CD4-positive, alpha-beta T cell (primary cell): Measurements from ENCODE around the gene RHBDD3. TPM values are rescaled to one million over a fixed set of nuclear protein-coding genes. Genes with fewer than 3 reads are reported as not detected.
A peak's percentile ranks its signal among the peaks of the same experiment; 100 is the strongest.

Experiments
- ATAC-seq: fragments of 200-7000 bp; cut with Tn5 transposase; one replicate; pipeline ENCODE4 v1.10.0; 2022; ENCODE audit warnings: mild to moderate bottlenecking; ENCODE audit not compliant: poor library complexity
- CTCF ChIA-PET: fragments of 350-600 bp; sonication (Branson Sonifier 250); formaldehyde crosslinking; loops from one replicate; lab custom pipeline; 2021; ENCODE audit warnings: antibody characterized with exemption, inconsistent platforms; lab: Charles Lee
- POLR2A ChIA-PET: fragments of 350-600 bp; sonication (Branson Sonifier 250); formaldehyde crosslinking; loops from one replicate; lab custom pipeline; 2021; ENCODE audit warnings: antibody characterized with exemption, inconsistent platforms; lab: Charles Lee
- DNase-seq, 14 experiments: peaks; one replicate each; pipeline ENCODE4 v3.0.0-alpha.2; 2013 to 2020; ENCODE audit warnings: mixed read lengths in 2 of 14
- H3K27ac ChIP-seq, 2 donors: one replicate each; pipeline versions ENCODE4 v1.5.1 to v1.7.0; 2013; ENCODE audit warnings: low read length in 2 of 2, low read depth in 1 of 2, mild to moderate bottlenecking in 1 of 2
- H3K27me3 ChIP-seq, 2 experiments: 1 replicate in 1 of 2; 2 replicates in 1 of 2; pipeline versions ENCODE4 v1.6.1 to v1.7.0; 2013; ENCODE audit warnings: low read length in 2 of 2, control low read depth in 1 of 2, mild to moderate bottlenecking in 1 of 2, moderate library complexity in 1 of 2; ENCODE audit not compliant: insufficient read depth in 2 of 2, control insufficient read depth in 1 of 2
- H3K36me3 ChIP-seq: one replicate; pipeline ENCODE4 v1.6.1; 2013; ENCODE audit warnings: low read length, control low read depth; ENCODE audit not compliant: insufficient read depth
- H3K4me1 ChIP-seq: one replicate; pipeline ENCODE4 v1.6.1; 2013; ENCODE audit warnings: low read length, control low read depth; ENCODE audit not compliant: insufficient read depth
- H3K4me3 ChIP-seq: one replicate; pipeline ENCODE4 v1.5.1; 2013; ENCODE audit warnings: mild to moderate bottlenecking, low read length, moderate library complexity
- H3K9me3 ChIP-seq, 2 experiments: 1 replicate in 1 of 2; 2 replicates in 1 of 2; pipeline versions ENCODE4 v1.6.1 to v1.7.0; 2013; ENCODE audit warnings: low read length in 2 of 2, mild to moderate bottlenecking in 2 of 2, control low read depth in 1 of 2, moderate library complexity in 1 of 2; ENCODE audit not compliant: control insufficient read depth in 1 of 2, insufficient read depth in 1 of 2
- H3K27ac Mint-ChIP-seq: one replicate; pipeline ENCODE4 v1.8.0; 2020; ENCODE audit warnings: mixed read lengths
- H3K27me3 Mint-ChIP-seq: one replicate; pipeline ENCODE4 v1.8.0; 2021; ENCODE audit warnings: mixed read lengths
- H3K36me3 Mint-ChIP-seq: one replicate; pipeline ENCODE4 v1.8.0; 2021; ENCODE audit warnings: low read depth, mixed read lengths
- H3K4me1 Mint-ChIP-seq: one replicate; pipeline ENCODE4 v1.8.0; 2021; ENCODE audit warnings: low read depth, mixed read lengths
- H3K4me3 Mint-ChIP-seq: one replicate; pipeline ENCODE4 v1.8.0; 2020; ENCODE audit warnings: mild to moderate bottlenecking, mixed read lengths
- H3K9me3 Mint-ChIP-seq: one replicate; pipeline ENCODE4 v1.8.0; 2020; ENCODE audit warnings: mixed read lengths
- intact Hi-C, 2 experiments: fragments of 100-400 bp; cut with DNase I in 1 of 2; cut with micrococcal nuclease in 1 of 2; formaldehyde crosslinking; loops; one replicate each; pipeline versions ENCODE4 v1.15.1 to v1.9.0; 2023 to 2025; cut with DNase I, micrococcal nuclease
- polyA plus RNA-seq, 2 donors: library from polyadenylated mRNA; unstranded; fragments of 120-200 nt; gene quantifications; one replicate each; pipeline ENCODE4 v1.2.1, GENCODE V29; 2013
- total RNA-seq, 174 experiments: library from RNA in 2 of 174; stranded (reverse) in 2 of 174; gene quantifications; one replicate each; pipeline ENCODE4 v1.2.3 and lab custom pipeline; 2021 to 2026
- TF ChIP-seq, protein P1 (sequence below): fragments of 200-600 bp; IDR thresholded peaks from one replicate; pipeline ENCODE4 v1.8.0; 2022; ENCODE audit warnings: antibody characterized with exemption, mild to moderate bottlenecking

The RHBDD3 gene
- 10 to 100 TPM in 1 of 2 experiments, 1 to 10 TPM in 1; 9.0 to 11.7 TPM for total RNA-seq
- 12.7 TPM for polyA plus RNA-seq (2013, experiment 1 of 2)
- polyA plus RNA-seq (2013, experiment 2 of 2), result 14.9 TPM
- total RNA-seq (lab: John Stamatoyannopoulos, UW), result 5.2 to 69.8 (median 14.0) reads per million in 172 experiments

DNA sequence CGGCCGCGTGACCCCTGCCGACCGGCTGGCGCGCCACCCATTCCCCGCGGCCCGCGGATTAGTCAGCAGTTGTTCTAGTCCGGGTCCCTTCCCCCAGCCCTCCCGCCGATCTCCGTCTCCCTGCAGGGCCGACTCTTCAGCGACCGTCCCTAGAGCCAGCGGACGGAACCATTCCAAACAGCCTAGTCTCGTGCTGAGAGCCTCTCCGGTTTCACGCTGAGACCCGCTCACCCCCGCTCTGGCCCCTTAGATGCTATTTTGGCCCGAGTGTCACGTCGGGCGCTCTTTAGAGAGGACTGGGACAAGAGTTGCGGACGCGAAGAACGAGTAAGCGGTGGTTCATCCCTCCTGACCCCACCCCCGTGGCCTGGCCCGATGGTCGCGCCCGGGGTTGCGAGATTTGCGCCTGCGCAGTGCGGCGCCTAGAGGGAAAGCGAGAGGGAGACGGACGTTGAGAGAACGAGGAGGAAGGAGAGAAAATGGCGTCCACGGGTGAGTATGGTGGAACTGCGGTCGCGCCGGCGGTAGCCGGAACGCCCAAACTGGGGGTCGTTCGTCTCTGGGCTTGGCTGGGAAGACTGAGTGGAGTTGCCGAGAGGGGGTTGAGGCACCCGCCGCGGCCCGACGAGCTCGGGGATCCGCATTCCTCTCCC is at the start of gene RHBDD3, which contains the start of gene EWSR1:
RHBDD3 (minus strand) TSS at position 124 of the 653 bp plus-strand sequence. CDS start 2,355 bp downstream, outside the sequence.
EWSR1 (plus strand) TSS at position 411 of the 653 bp plus-strand sequence; CDS start at position 480, 69 bp downstream.
- H3K27ac ChIP-seq, result peak within 1 kb of the TSS; percentile 96 to 97
- H3K4me3 Mint-ChIP-seq, result peak within 1 kb of the TSS; percentile 95
- CTCF ChIA-PET, result no interaction called here
- DNase-seq, result peak; percentile 92 to 98 (median 96)
- peaks cover 50% of the 10 kb centered on the region for H3K4me1 ChIP-seq
- intact Hi-C loops, result loop anchor here in 1 of 2 experiments (2.0 to 10.0 kb wide), 6 partner anchors 119 to 1343 kb away; partner anchors contain the start of genes AP1B1, CCDC117, MTFP1 and THOC5
- peaks cover 64% of the 10 kb centered on the region for H3K4me1 Mint-ChIP-seq
- H3K27ac Mint-ChIP-seq, result peak within 1 kb of the TSS; percentile 98
- peak; percentile 84 for ATAC-seq
- TF ChIP-seq, protein P1, sequence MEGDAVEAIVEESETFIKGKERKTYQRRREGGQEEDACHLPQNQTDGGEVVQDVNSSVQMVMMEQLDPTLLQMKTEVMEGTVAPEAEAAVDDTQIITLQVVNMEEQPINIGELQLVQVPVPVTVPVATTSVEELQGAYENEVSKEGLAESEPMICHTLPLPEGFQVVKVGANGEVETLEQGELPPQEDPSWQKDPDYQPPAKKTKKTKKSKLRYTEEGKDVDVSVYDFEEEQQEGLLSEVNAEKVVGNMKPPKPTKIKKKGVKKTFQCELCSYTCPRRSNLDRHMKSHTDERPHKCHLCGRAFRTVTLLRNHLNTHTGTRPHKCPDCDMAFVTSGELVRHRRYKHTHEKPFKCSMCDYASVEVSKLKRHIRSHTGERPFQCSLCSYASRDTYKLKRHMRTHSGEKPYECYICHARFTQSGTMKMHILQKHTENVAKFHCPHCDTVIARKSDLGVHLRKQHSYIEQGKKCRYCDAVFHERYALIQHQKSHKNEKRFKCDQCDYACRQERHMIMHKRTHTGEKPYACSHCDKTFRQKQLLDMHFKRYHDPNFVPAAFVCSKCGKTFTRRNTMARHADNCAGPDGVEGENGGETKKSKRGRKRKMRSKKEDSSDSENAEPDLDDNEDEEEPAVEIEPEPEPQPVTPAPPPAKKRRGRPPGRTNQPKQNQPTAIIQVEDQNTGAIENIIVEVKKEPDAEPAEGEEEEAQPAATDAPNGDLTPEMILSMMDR, result no peak
- peaks cover 54% of the 10 kb centered on the region for H3K36me3 Mint-ChIP-seq
- no peaks in the 10 kb centered on the region for H3K27me3 Mint-ChIP-seq
- H3K27me3 ChIP-seq, result no peaks in the 10 kb centered on the region
- no peaks in the 10 kb centered on the region for H3K9me3 ChIP-seq
- POLR2A ChIA-PET, result interaction anchor here (0.6 to 2.0 kb wide), 9 partner anchors 9 to 1156 kb away, joined by 3 to 7 read pairs (median 4); partner anchors contain the start of genes GAS2L1 and XBP1
- H3K9me3 Mint-ChIP-seq, result no peaks in the 10 kb centered on the region
- peaks cover 31% of the 10 kb centered on the region for H3K36me3 ChIP-seq
- peak within 1 kb of the TSS; percentile 98 for H3K4me3 ChIP-seq

DNA sequence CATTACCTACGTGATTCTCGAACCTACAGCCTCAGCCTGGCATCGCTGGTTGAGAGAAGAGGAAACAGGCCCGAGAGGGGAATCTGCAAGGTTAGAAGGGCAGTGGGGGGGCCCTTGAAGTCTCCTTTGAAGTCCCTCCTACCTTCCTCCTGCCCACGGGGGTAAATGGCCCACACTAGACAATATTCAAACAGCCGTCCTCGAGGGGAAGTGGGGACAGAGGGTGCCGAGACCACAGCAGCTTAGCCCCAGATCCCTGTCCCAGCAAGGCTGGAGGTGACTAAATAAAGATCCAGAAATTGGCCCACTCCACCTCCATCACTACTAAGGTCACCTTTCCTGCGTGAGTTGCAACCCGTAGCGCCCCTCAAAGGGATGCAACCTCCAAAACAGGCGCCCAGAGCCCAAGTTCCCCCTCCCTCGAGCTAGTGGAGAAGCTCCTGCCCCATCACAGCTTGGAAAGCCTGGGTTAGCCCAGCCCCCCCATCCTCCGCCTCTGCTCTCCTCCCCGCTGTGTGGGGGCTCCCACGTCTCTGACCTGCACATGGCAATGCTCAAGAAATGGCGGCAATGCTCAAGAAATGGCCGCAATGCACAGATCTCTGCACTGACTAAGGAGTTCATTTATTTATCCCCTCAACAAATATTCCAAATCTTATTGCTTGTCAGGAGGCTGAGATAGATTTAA is 48.5 kb upstream of the RHBDD3 start:
- Histone ChIP-seq H3K27ac (no peak overlapping the region), H3K27me3 (peaks cover 37 to 48% of the 10 kb centered on the region in 2 experiments), H3K4me1 (peaks cover 23% of the 10 kb centered on the region), H3K4me3 (no peak overlapping the region), H3K9me3 (peaks cover 0 to 9% of the 10 kb centered on the region in 2 experiments), H3K36me3 (no peaks in the 10 kb centered on the region)
- POLR2A ChIA-PET, result no interaction called here
- Mint-ChIP-seq H3K9me3 (no peaks in the 10 kb centered on the region), H3K27ac (no peak overlapping the region), H3K36me3 (no peaks in the 10 kb centered on the region), H3K4me1 (peaks cover 19% of the 10 kb centered on the region), H3K27me3 (peaks cover 45% of the 10 kb centered on the region), H3K4me3 (no peak overlapping the region)
- TF ChIP-seq, protein P1, result no peak
- no peak for DNase-seq
- ATAC-seq, result no peak
- CTCF ChIA-PET, result no interaction called here
- intact Hi-C loops, result no loop called here

DNA sequence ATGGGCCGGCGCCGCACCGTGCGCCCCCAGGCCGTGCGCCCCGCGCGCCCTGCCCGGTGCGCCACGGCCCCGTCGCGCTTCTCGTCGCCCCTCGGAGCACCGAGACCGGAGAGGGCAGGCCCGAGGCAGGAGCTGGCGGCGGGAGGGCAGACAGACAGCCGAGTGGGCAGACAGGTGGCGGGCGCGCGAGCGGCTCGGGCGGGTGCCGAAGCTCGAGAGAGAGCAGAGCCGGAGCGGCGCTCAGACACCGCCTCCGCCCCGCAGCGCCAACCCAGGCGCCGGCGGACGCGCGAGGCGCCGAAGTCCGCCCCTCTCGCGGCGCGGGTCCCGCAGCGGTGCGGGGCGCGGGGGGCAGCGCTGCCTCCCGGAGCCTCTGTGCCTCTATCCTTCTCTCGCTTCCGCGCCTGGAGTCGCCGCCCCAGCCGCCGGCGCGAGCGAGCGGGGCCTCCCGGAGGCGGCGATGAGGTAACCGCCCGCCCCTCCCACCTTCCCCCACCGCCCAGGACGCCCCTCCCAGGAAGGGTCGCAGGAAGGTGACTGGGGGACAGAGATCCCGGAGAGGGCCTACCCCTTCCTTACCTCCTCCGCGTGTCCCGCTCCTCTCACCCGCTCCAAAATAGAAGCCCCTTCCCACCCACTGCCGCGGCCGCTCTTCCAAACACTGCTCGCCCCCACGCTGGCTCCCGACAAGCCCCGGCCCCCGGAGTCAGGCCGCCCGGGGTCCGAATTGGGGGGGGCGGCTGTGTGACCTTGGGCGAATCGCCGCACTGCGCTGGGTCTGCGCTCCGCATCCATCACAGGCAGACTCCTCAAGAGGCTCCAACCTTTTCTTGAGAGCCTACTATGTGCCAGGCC is 47.7 kb upstream of the RHBDD3 start, which contains the start of gene RASL10A:
RASL10A (minus strand) TSS at position 412 of the 855 bp plus-strand sequence. CDS start 451 bp downstream, outside the sequence.
- no peak for DNase-seq
- TF ChIP-seq, protein P1, result no peak
- H3K4me3 ChIP-seq, result no peak within 1 kb of the TSS

More for the DNA sequence above, 47.7 kb upstream of the RHBDD3 start, which contains the start of gene RASL10A:
- H3K27me3 Mint-ChIP-seq, result peaks cover 48% of the 10 kb centered on the region
- Histone ChIP-seq H3K4me1 (peaks cover 30% of the 10 kb centered on the region), H3K9me3 (peaks cover 0 to 9% of the 10 kb centered on the region in 2 experiments), H3K36me3 (no peaks in the 10 kb centered on the region), H3K27ac (no peak within 1 kb of the TSS), H3K27me3 (peaks cover 37 to 52% of the 10 kb centered on the region in 2 experiments)
- CTCF ChIA-PET, result no interaction called here
- H3K9me3 Mint-ChIP-seq, result no peaks in the 10 kb centered on the region
- intact Hi-C loops, result no loop called here
- H3K27ac Mint-ChIP-seq, result no peak within 1 kb of the TSS
- POLR2A ChIA-PET, result no interaction called here
- H3K36me3 Mint-ChIP-seq, result no peaks in the 10 kb centered on the region
- H3K4me1 Mint-ChIP-seq, result peaks cover 19% of the 10 kb centered on the region
- peak; percentile 7 for ATAC-seq
- peak within 1 kb of the TSS; percentile 72 for H3K4me3 Mint-ChIP-seq
